ENCODE measurements around the gene ZDHHC21.
"Not testable (repeated sequence)": the region's sequence is repeated elsewhere in the genome, so short reads cannot be mapped to it uniquely, and the experiment has no call there.

Gene ZDHHC21

GRCh38 chr9:14702200-14702720, 9.0 kb upstream of the ZDHHC21 start:
- H3K27ac ChIP-seq, result no peak overlapping the region; the same call in 1 of the 2 replicates
- TF ChIP-seq CTCF (conservative IDR thresholded peaks at IDR 0.05) (no peak), ZFX (IDR thresholded peaks at IDR 0.05) (no peak)

GRCh38 chr9:14692470-14693250, 572 bp downstream of the ZDHHC21 start:
- TF ChIP-seq ZFX (IDR thresholded peaks at IDR 0.05), result no peak
- no peak; the same call in 1 of the 2 replicates for TF ChIP-seq CTCF (conservative IDR thresholded peaks at IDR 0.05)

GRCh38 chr9:14690948-14691730, 2.1 kb downstream of the ZDHHC21 start:
- no peak for TF ChIP-seq CTCF (conservative IDR thresholded peaks at IDR 0.05)
- no peak for TF ChIP-seq ZFX (IDR thresholded peaks at IDR 0.05)
- no peak overlapping the region for H3K27ac ChIP-seq

More at GRCh38 chr9:14692470-14693250, 572 bp downstream of the ZDHHC21 start:
- H3K27ac ChIP-seq, result peak overlapping the region; percentile 85

- H3K27ac ChIP-seq, result no peak overlapping the region
- TF ChIP-seq ZFX (IDR thresholded peaks at IDR 0.05) (no peak), CTCF (conservative IDR thresholded peaks at IDR 0.05) (no peak)
Measured at GRCh38 chr9:14687042-14687719, 6.1 kb downstream of the ZDHHC21 start.

GRCh38 chr9:14686168-14686567, 7.1 kb downstream of the ZDHHC21 start:
- H3K27ac ChIP-seq, result no peak overlapping the region
- TF ChIP-seq ZFX (IDR thresholded peaks at IDR 0.05), result no peak
- TF ChIP-seq CTCF (conservative IDR thresholded peaks at IDR 0.05), result no peak

DNA sequence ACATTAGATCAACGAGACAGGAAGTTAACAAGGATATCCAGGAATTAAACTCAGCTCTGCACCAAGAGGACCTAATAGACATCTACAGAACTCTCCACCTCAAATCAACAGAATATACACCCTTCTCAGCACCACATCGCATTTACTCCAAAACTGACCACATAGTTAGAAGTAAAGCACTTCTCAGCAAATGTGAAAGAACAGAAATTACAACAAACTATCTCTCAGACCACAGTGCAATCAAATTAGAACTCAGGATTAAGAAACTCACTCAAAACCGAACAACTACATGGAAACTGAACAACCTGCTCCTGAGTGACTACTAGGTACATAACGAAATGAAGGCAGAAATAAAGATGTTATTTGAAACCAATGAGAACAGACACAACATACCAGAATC, 10.6 kb downstream of the ZDHHC21 start:
- H3K27ac ChIP-seq, result not testable (repeated sequence)

- no peak overlapping the region for H3K27ac ChIP-seq
- TF ChIP-seq CTCF (conservative IDR thresholded peaks at IDR 0.05), result no peak
- TF ChIP-seq ZFX (IDR thresholded peaks at IDR 0.05), result no peak
Measured at GRCh38 chr9:14678776-14679175, 14.5 kb downstream of the ZDHHC21 start.

All from C4-2B (cell line).